ENCODE measurements around the gene MPC1L. TPM values are rescaled to one million over a fixed set of nuclear protein-coding genes. Genes with fewer than 3 reads are reported as not detected.
A peak's percentile ranks its signal among the peaks of the same experiment; 100 is the strongest.

The MPC1L gene
- total RNA-seq, 1 donor from 2014 or later: not detected

GRCh38 chrX:40671126-40671525, 47.9 kb downstream of the MPC1L start:
- ATAC-seq (ENCODE audit: poor library complexity): peak; percentile 66
- DNase-seq: no peak
- intact Hi-C loops (cut with DNase I): no loop called here

Other genes starting within 250 kb of the MPC1L start
- gene ATP6AP2, start 42.5 kb upstream of the MPC1L start, total RNA-seq: 41.0 TPM
- gene CXorf38, start 24.1 kb downstream of the MPC1L start, total RNA-seq: 4.8 TPM
- 23.9 TPM for gene MED14, start 112.1 kb downstream of the MPC1L start, total RNA-seq